Mucosa of gallbladder (tissue), 1 donor: ENCODE data around the gene MEIOB. TPM values are rescaled to one million over a fixed set of nuclear protein-coding genes. Genes with fewer than 3 reads are reported as not detected.
"Not testable (repeated sequence)": the region's sequence is repeated elsewhere in the genome, so short reads cannot be mapped to it uniquely, and the experiment has no call there.

Experiments used
- DNase-seq: peaks from one replicate; pipeline ENCODE4 v3.0.0-alpha.2; 2020; ENCODE audit warnings: low spot score
- total RNA-seq: library from RNA; stranded (reverse); gene quantifications from one replicate; pipeline ENCODE4 v1.2.1, GENCODE V29; 2021
- donor health status: DM: no; HTN: no; CAD: no.

The MEIOB gene
- total RNA-seq, 1 donor from 2014 or later = 0.17 TPM

- DNase-seq = no peak
Measured at GRCh38 chr16:1815461-1815860, 56.5 kb downstream of the MEIOB start.

GRCh38 chr16:1812732-1813163 is 59.2 kb downstream of the MEIOB start:
- peak; percentile 73 for DNase-seq

- DNase-seq = no peak
Measured at GRCh38 chr16:1810536-1810935, 61.4 kb downstream of the MEIOB start.

- DNase-seq = no peak
Measured at GRCh38 chr16:1810106-1810505, 61.9 kb downstream of the MEIOB start.

- DNase-seq = no peak
Measured at GRCh38 chr16:1809281-1809801, 62.6 kb downstream of the MEIOB start.

GRCh38 chr16:1808691-1809090 is 63.3 kb downstream of the MEIOB start:
- no peak for DNase-seq

GRCh38 chr16:1807626-1808025 is 64.3 kb downstream of the MEIOB start:
- no peak for DNase-seq

GRCh38 chr16:1800701-1801100 is 71.3 kb downstream of the MEIOB start:
- no peak for DNase-seq

- DNase-seq = not testable (repeated sequence)
Measured at GRCh38 chr16:1799263-1799662, 72.7 kb downstream of the MEIOB start.

GRCh38 chr16:1794908-1795666 is 76.9 kb downstream of the MEIOB start:
- no peak for DNase-seq

- no peak for DNase-seq
Measured at GRCh38 chr16:1794221-1794871, 77.6 kb downstream of the MEIOB start.

GRCh38 chr16:1793578-1794220 is 78.3 kb downstream of the MEIOB start, which contains the start of gene IGFALS:
IGFALS (minus strand) TSS chr16:1793705; CDS start chr16:1793652, 53 bp downstream.
- no peak for DNase-seq

- DNase-seq = no peak
Measured at GRCh38 chr16:1792836-1793577, 79.0 kb downstream of the MEIOB start.

GRCh38 chr16:1791943-1792812 is 79.8 kb downstream of the MEIOB start:
- no peak for DNase-seq

- no peak for DNase-seq
Measured at GRCh38 chr16:1791256-1791942, 80.6 kb downstream of the MEIOB start.

GRCh38 chr16:1790611-1791255 is 81.2 kb downstream of the MEIOB start:
- DNase-seq = no peak

GRCh38 chr16:1790261-1790610 is 81.7 kb downstream of the MEIOB start:
- no peak for DNase-seq

- no peak for DNase-seq
Measured at GRCh38 chr16:1789643-1790045, 82.3 kb downstream of the MEIOB start.

- no peak for DNase-seq
Measured at GRCh38 chr16:1788708-1789100, 83.3 kb downstream of the MEIOB start.
